ENCODE results near the gene ITGA5.
A peak's percentile ranks its signal among the peaks of the same experiment; 100 is the strongest.

ITGA5 gene

GRCh38 chr12:54430471-54431069, 11.5 kb upstream of the ITGA5 start:
- no peak for DNase-seq

GRCh38 chr12:54429014-54429471, 10.0 kb upstream of the ITGA5 start:
- DNase-seq, result no peak

- DNase-seq, result no peak
Measured at GRCh38 chr12:54428050-54429013, 9.3 kb upstream of the ITGA5 start.

- no peak for DNase-seq
Measured at GRCh38 chr12:54427106-54427505, 8.0 kb upstream of the ITGA5 start.

- DNase-seq, result no peak
Measured at GRCh38 chr12:54426690-54427089, 7.6 kb upstream of the ITGA5 start.

- no peak for DNase-seq
Measured at GRCh38 chr12:54425702-54426101, 6.6 kb upstream of the ITGA5 start.

GRCh38 chr12:54424224-54424623, 5.2 kb upstream of the ITGA5 start:
- DNase-seq, result no peak

- DNase-seq, result no peak
Measured at GRCh38 chr12:54423816-54424150, 4.7 kb upstream of the ITGA5 start.

GRCh38 chr12:54421879-54422250, 2.8 kb upstream of the ITGA5 start:
- no peak for DNase-seq

- DNase-seq, result no peak
Measured at GRCh38 chr12:54421175-54421878, 2.3 kb upstream of the ITGA5 start.

GRCh38 chr12:54420766-54421144, 1.7 kb upstream of the ITGA5 start:
- no peak for DNase-seq

- DNase-seq, result no peak
Measured at GRCh38 chr12:54418441-54419087, 502 bp downstream of the ITGA5 start.

GRCh38 chr12:54417712-54418440, 1.2 kb downstream of the ITGA5 start:
- DNase-seq, result no peak

GRCh38 chr12:54416687-54417603, 2.1 kb downstream of the ITGA5 start:
- DNase-seq, result no peak

GRCh38 chr12:54415221-54415929, 3.7 kb downstream of the ITGA5 start:
- no peak for DNase-seq

GRCh38 chr12:54413284-54414190, 5.5 kb downstream of the ITGA5 start:
- peak in 1 of 2 donors; percentile 46 for DNase-seq

- DNase-seq, result no peak
Measured at GRCh38 chr12:54412786-54413185, 6.3 kb downstream of the ITGA5 start.

GRCh38 chr12:54412348-54412747, 6.7 kb downstream of the ITGA5 start:
- DNase-seq, result no peak

- peak; percentile 58 to 59 for DNase-seq
Measured at GRCh38 chr12:54411391-54412241, 7.5 kb downstream of the ITGA5 start.
